Epithelial cell of esophagus (primary cell): ENCODE results near the gene PHYKPL.

Experiments used
- DNase-seq: peaks from one replicate; pipeline ENCODE4 v3.0.0; 2010; ENCODE audit warnings: low read depth
- H3K4me3 ChIP-seq: 2 replicates; pipeline ENCODE4 v1.5.1; 2011; ENCODE audit warnings: mild to moderate bottlenecking, low read length, control low read depth
- CTCF ChIP-seq: IDR thresholded peaks from 2 replicates; pipeline ENCODE4 v1.5.1; 2011; ENCODE audit warnings: low read depth, mild to moderate bottlenecking, low read length, control low read depth, inconsistent platforms; ENCODE audit not compliant: insufficient read depth; ENCODE audit errors: missing control alignments

Gene PHYKPL

GRCh38 chr5:178228609-178229008 lies 4.0 kb downstream of the PHYKPL start:
- no peak for TF ChIP-seq CTCF
- no peak for DNase-seq

DNA sequence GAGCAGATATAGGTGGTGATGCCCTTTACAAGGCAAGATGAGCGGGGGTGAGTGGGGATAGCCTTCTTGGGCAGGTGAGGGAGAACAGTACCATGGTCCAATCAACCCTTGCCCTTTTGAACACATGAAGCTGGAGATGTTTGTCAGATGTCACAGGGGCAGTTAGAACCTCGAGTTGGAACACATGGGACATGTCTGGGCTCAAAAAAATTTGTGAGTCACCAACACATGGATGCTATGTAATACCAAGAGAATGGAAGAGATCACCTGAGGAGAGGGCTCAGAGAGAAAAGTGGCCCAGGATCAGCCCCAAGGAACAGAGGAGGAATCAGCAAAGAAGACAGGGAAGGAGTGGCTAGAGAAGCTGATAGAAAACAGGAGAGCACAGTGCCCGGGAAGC lies 4.7 kb downstream of the PHYKPL start:
- no peak for TF ChIP-seq CTCF
- DNase-seq: peak; percentile 71
- no peak overlapping the region for H3K4me3 ChIP-seq

More at GRCh38 chr5:178228609-178229008, 4.0 kb downstream of the PHYKPL start:
- H3K4me3 ChIP-seq: no peak overlapping the region

- DNase-seq: no peak
- no peak overlapping the region for H3K4me3 ChIP-seq
- TF ChIP-seq CTCF: no peak
Measured at GRCh38 chr5:178227138-178227659, 5.4 kb downstream of the PHYKPL start.

DNA sequence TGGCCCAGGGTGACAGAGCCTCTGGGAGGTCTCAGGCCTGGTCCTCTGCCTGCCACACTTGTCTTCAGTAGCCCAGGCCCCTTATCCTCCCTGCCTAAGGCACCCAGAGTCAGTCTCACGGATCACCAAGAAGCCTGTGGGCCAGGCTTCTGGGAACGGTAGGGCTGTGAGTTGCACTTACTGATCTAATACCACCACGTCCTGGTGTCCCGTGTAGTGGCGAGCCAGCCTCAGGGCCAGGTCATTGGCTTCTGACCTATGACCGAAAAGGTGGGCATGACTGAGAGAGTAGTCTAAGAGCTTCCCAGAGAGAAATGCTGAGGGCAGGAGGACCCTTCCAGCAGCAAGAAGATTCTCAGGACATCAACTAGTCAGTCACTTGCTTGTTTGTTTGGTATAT lies 7.4 kb downstream of the PHYKPL start:
- no peak overlapping the region for H3K4me3 ChIP-seq
- DNase-seq: no peak
- no peak for TF ChIP-seq CTCF

DNA sequence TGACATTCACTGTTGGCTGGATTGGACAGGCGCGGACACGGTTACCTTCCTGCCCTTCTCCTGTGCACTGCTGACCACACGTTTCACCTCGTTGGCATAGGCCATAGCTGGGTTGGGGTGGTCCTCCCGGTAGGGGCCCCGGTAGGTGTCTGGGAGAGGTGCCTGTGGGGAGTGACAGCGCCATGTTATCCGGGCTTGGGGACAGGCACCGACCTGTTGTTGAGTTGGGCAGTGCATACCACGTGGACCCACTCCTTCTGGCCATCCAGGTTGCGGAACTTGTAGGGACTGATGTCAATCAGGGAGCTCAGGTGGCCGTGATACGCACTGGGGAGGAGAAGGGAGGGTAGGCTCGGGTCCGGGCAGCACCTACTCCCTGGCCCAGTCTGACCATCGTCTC lies 8.2 kb downstream of the PHYKPL start:
- no peak for TF ChIP-seq CTCF
- no peak for DNase-seq
- H3K4me3 ChIP-seq: no peak overlapping the region

DNA sequence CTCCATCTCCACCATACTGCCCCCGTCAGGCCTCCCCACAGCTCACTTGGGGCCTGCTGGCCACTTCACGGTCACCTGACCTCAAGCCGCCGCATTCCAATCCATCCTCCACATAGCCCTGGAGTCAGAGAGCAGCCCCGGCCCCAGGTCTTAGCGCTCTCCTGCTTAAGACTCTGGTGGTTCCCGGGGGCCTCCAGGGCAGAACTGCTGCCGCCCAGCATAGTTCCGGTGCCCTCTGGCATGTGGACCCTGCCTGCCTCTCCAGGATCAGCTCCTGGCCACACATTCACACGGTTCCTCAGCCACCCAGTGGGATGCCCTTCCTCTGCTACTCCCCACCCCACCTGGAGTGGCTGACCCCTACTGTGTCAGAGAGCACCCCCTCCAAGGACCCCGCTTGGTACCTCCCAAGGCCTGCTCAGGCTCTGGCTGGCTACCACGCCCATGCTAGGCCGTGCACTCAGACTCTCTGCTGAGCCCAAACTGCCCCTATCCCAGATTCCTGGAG lies 8.7 kb downstream of the PHYKPL start:
- TF ChIP-seq CTCF: no peak
- no peak for DNase-seq
- H3K4me3 ChIP-seq: no peak overlapping the region

DNA sequence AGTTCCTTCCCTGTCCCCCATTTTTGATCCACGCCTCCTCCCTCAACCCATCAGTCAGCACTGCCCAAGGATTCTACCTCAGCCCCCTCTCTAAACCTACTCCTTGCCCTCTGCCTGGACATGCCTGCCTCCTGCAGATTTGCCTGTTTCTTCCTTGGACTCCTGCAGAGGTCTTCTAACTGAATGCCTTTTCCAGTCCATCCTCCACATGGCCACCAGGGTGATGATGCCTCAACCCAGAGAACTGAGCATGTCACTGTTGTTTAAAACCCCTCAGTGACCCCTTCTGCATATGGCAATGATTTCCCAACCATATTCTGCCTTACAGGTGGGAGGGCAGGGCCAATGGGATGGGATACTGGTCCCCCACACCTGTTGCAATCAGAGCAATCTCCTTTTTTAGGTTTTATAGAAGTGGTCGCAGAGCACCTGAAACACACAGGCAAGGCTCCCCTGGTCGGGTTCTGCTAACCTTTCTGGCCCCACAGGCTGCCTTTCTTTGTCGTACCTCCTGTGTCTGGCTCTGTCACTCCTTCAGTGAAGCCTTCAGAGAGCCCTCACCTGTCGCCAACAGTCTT lies 9.3 kb downstream of the PHYKPL start:
- DNase-seq: no peak
- H3K4me3 ChIP-seq: no peak overlapping the region
- TF ChIP-seq CTCF: peak; percentile 23
